GM18499 (cell line): ENCODE results near the gene RBBP8NL.
"Not testable (repeated sequence)": the region's sequence is repeated elsewhere in the genome, so short reads cannot be mapped to it uniquely, and the experiment has no call there.

Experiments used
- ATAC-seq: cut with Tn5 transposase; IDR thresholded peaks from one replicate; pipeline ENCODE4 v1.9.1; 2021; ENCODE audit warnings: moderate number of reproducible peaks; ENCODE audit not compliant: insufficient read depth, unreplicated experiment

The RBBP8NL gene

GRCh38 chr20:62382306-62383198 is 44.8 kb downstream of the RBBP8NL start:
- no peak for ATAC-seq

DNA sequence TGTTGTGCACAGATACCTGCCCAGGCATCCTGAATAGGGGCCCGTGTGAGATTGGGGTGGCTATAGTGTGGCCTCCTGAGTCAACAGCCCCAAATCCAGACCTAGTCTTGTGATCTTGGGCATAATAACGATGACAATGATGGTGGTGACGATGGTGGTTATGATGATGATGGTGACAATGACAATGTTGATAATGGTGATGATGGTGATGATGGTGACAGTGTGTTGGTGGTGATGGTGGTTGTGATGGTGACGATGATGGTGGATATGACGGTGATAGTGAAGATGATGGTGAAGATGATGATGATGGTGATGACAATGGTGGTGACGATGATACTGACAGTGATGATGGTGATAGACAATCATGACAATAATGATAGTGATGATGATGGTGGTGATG is 45.5 kb downstream of the RBBP8NL start:
- ATAC-seq: no peak

GRCh38 chr20:62381202-62381797 is 46.0 kb downstream of the RBBP8NL start:
- no peak for ATAC-seq

- no peak for ATAC-seq
These were observed 49.1 kb downstream of the RBBP8NL start for GRCh38 chr20:62378215-62378614.

GRCh38 chr20:62377615-62378178 is 49.6 kb downstream of the RBBP8NL start:
- ATAC-seq: no peak

- ATAC-seq: no peak
These were observed 50.3 kb downstream of the RBBP8NL start for GRCh38 chr20:62377064-62377461.

- no peak for ATAC-seq
These were observed 51.0 kb downstream of the RBBP8NL start for GRCh38 chr20:62376112-62377063.

DNA sequence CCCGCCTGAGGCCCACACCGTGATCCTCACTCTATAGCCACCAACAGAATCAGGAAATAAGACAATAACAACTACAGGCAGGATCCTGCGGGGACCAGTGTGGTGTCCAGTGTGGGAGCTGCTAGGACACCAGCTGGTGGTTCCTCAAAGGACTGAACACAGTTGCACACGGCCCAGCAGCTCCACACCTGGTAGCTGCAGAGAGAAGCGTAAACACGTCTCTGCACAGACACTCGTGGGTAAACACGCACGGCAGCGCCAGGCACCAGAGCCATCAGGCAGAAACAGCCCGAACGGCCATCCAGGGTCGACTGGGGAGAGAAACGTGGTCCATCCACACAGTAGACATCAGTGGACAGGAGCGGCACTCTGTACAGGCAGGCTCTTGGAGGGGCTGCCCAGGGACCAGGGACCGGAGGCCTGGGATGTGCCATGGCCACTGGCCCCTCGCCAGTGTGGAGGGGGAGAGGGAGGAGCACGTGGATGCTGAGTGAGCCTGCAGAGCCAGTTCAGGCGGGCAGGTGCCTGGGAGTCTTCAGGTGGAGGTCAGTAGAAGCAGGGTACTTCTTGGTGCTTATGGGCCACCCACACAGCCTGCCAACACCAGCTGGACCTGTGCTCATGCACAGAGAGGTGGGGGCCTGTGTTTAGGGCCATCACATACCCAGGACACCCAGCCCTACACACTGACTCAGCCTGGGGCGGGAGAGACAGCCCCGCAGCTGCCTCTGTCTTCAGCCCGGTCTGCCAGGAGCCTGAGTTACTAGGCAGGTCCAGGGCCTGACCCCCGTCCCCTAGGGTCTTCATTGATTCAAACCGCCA is 52.8 kb downstream of the RBBP8NL start:
- no peak for ATAC-seq

GRCh38 chr20:62373631-62374179 is 53.6 kb downstream of the RBBP8NL start:
- not testable (repeated sequence) for ATAC-seq

GRCh38 chr20:62372042-62372993 is 55.0 kb downstream of the RBBP8NL start:
- no peak for ATAC-seq

- ATAC-seq: no peak
These were observed 55.7 kb downstream of the RBBP8NL start for GRCh38 chr20:62371588-62372041.

- ATAC-seq: no peak
These were observed 56.3 kb downstream of the RBBP8NL start for GRCh38 chr20:62370807-62371587.

DNA sequence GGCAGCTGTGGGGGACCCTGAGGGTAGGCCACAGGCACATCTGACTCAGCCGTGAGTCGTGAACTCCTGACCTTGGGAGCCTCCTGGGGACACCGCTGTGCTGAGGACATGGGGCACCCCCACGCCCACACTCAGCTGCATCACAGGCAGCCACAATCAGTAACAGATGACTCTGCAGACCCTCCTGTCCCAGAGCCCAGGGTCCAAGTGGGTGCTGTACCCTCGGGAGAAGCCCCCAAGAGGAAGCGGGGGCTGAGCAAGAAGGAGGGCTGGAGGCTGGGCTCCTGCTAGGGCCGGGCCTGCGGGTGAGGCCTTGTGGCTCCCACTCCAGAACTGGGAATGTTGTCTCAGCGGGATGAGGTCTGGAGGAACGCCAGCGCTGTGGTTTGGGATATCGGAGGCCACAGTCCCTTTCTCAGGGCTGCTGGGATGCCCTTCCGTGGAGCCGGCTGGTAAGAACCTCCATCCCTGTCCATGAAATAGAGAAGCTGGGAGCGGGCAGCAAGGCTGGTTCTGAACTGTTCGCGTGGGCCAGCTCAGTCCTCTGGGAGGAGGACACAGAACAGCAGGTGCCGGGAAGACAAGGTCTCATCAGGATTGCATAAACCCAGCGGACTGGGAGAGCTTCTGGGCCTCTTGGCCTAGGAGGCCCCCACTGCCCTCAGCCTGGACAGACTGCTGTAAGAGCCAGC is 57.1 kb downstream of the RBBP8NL start:
- ATAC-seq: no peak

- ATAC-seq: no peak
These were observed 57.6 kb downstream of the RBBP8NL start for GRCh38 chr20:62369815-62370114.

DNA sequence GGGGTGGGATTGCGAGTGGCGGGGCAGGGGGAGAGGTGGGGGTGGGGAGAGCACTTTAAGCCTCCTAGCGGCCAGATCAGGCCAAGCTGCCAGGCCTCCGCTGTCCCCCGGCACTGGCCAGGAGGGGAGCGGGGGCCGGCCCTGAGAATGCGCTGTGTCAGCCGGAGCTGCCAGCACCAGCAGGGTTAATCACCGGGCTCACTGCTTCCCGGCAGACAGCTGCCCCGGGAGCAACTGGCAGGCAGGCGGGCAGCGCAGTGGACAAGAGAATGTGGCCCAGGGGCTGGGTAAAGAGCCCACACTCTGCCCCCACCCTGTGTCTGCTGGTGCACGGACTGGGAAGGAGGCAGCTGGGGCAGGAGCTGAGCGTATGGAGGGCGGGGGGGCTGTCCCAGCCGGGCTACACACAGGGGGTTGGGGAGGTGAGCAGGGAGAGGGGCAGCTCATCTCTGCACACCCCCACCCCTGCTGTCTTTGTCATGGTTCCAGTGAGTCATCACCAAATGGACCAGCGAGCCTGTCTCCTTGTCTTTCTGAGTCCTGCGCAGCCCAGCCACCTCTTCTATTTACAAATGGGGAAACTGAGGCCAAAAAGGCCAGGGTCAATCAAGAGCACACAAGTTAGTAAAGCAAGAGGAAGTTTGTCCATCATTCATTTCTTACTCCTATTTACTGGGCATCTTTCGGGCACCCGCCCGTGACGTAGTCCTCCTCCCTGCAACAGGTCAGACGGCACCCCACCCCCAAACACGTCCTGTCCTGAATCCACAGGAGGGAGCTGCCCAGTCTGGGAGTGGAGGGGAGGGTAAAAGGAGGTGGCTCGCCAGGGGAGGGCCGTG is 58.1 kb downstream of the RBBP8NL start:
- no peak for ATAC-seq

- no peak for ATAC-seq
These were observed 58.9 kb downstream of the RBBP8NL start for GRCh38 chr20:62368392-62368975.
